EL (cell line): ENCODE measurements around the gene SDHB.
"Not testable (repeated sequence)": the region's sequence is repeated elsewhere in the genome, so short reads cannot be mapped to it uniquely, and the experiment has no call there.

Experiments used
- DNase-seq: peaks from one replicate; pipeline ENCODE4 v3.0.0-alpha.2; 2016

Gene SDHB

GRCh38 chr1:17071794-17072193 lies 18.0 kb upstream of the SDHB start:
- no peak for DNase-seq

DNA sequence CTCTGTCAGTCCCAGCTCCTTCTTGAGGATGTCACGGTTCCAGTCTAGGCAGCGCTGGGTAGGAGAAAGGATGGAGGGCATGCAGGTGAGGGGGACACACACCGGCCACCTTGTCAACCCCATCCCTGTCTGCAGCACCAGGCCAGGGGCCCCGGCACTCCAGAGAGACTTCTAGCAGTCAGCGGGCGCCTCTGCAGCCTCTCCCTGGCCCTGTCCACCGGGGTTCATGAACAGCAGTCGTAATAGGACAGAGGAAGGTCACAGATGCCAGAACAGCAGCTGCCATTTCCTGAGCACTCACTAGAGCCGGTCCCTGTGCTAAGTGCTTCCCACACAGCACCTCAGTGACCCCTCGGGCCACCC lies 16.3 kb upstream of the SDHB start:
- no peak for DNase-seq

GRCh38 chr1:17069452-17070162 lies 15.8 kb upstream of the SDHB start:
- no peak for DNase-seq

DNA sequence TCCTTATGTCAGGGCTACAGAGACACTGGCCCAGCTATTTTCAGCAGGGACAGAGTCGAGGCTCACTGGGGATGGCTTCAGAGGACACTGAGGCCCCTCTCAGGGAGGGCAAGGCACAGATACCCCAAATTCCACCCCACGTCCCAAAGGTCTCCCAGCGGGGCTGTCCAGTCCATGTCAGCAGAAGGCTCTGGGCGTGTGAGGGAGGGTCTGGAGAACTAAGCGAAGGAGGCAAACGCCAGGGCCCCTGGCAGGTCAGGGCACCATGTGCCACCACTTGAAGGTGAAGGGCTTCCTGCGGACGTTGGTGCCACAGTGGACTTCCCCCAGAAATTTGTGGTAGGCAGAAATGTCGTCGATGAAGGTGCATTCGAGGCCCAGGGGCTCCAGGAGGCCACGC lies 15.0 kb upstream of the SDHB start:
- DNase-seq = no peak

DNA sequence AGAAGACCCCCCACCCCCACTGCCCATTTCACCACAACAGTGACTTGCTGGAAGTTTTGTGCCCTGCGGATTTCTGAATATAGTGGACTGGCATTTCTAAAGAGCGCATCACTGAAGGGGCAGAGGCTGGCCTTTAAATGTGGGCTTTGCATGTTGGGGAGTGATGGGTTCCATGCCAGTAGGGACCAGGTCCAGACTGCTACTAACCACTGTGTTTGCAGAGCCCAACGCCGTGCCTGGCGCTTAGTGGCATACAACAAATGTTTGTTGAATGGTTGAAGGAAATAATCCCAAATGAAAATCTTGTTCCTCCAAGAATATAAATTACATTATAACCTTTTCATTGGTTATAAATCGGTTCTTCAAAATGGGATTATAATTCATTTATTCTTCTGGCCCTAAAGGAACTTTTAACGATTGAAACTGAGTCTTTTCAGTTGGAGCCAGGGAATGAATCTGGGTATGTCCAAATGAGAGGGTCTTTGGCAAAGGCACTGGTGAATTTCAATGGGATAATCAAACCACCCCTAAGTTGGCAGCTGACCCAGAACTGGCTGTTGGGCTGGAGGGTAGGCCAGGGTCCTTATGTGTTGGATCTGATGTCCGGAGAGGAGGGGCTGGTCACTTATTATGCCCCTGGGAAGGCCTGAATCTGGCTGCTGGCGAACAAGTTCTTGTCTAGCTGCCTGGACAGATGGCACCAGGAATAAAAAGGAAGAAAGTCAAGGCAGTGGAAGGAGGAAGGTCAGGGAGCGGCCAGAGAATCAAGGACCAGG lies 13.8 kb upstream of the SDHB start:
- DNase-seq = no peak

- DNase-seq = no peak
These were observed 13.2 kb upstream of the SDHB start for GRCh38 chr1:17067069-17067426.

GRCh38 chr1:17066361-17067068 lies 12.7 kb upstream of the SDHB start:
- no peak for DNase-seq

DNA sequence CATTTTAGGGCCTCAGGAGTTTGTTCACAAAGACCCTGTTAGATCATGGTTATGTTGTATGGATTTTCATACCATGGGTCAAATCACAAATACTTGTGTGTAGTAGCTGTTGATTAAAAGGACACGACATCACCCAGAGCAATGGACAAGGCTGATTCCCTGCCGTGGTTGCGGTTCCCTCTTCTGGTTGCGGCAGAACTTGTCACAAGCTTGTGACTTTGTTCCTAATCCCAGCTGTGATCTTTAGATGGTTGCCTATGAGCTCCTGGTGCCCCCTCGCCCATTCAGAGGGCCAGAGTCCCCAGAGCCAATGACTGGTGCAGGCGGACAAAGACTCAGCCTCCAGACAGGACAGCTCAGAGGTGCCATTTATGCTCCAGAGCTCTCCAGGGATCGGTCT lies 11.8 kb upstream of the SDHB start:
- DNase-seq = no peak

DNA sequence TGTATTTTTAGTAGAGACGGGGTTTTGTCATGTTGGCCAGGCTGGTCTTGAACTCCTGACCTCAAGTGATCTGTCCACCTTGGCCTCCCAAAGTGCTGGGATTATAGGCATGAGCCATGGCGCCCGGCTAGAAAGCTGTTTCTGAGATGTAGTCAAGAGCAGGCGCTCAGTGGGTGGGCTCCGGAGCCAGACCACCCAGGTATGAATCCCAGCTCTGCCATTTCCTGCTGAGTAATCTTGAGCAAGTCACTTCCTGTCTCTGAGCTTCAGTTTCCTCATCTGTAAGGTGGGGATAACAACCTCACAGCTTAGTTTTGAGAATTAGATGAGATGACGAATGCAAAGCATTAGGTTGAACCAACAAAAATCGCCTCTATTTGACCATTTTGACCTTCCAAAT lies 8.9 kb upstream of the SDHB start:
- not testable (repeated sequence) for DNase-seq

DNA sequence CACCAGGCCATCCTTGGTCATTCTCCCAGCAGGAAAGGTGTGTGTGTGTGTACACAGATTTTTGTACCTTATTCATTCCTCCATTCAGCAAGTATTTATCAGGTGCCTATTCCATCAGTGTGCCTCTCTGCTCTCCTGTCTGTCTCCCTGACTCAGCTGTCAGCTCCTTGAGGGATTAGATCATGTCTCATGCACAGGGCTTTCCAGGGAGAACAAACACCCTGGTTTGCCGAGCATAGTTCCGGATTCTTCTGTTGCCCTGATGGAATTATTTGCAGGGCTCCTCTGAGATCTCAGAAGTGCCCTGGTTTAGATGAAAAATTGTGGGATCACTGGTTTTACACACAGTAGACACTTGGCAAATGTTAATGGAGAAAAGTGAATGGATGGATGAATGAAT lies 8.1 kb upstream of the SDHB start:
- DNase-seq = no peak

DNA sequence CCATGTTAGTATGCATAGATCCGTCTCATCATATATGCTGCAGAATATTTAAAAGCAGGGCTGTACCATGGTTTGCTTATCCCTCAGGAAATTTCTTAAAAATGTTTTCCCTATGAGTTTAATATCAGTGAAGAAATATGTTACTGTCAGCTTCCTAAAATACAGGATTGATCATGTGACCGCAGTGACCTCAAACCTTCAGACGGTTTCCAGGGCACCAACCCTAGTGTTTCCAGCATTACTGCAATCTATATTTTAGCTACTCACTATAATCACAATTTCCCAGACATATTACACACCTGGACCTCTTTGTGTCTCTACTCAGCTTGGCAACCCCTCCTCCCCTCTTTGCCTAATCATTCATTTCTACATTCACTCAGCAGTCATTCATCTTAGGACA lies 7.7 kb upstream of the SDHB start:
- no peak for DNase-seq

- DNase-seq = no peak
These were observed 6.5 kb upstream of the SDHB start for GRCh38 chr1:17060306-17060749.

- DNase-seq = peak; percentile 69
These were observed 5.8 kb upstream of the SDHB start for GRCh38 chr1:17059391-17060305.

DNA sequence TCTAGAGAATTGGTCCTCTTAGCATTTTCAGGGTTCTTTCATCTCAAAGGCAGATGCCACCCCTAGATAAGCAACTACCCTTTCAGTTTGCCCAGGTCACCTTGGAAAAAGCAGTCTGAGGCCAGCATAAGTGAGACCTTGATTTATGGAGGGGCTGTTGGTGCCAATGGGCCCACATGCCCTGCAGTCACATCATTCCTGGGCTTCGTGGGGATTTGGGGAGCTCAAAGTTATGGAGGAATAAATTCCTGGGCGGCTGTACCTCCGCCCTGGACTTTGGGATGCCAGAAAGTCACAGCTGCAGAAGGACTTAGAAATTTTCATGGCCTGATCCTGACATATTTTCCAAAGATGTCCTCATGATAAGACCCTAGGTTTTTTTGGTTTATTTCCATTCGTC lies 2.7 kb upstream of the SDHB start:
- no peak for DNase-seq

DNA sequence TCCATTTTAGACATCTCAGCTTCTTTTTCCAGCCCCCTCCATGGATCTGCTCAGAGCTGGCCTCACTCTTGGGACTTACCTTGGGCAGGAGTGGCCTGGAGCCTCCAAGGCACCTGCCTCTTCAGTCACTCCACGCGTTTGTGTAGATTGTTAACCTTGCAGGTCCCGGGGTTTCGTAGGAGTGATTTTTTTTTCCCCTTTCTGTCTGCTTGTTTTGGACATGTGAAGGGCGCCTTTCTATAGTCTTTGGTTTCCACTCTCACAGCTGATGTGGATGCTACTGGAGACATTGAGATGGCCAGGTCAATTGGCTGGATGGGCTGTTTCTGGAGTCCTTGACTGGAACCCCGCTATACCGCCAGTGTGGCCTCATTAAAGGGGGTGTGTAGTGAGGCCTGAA lies 2.0 kb upstream of the SDHB start:
- no peak for DNase-seq

DNA sequence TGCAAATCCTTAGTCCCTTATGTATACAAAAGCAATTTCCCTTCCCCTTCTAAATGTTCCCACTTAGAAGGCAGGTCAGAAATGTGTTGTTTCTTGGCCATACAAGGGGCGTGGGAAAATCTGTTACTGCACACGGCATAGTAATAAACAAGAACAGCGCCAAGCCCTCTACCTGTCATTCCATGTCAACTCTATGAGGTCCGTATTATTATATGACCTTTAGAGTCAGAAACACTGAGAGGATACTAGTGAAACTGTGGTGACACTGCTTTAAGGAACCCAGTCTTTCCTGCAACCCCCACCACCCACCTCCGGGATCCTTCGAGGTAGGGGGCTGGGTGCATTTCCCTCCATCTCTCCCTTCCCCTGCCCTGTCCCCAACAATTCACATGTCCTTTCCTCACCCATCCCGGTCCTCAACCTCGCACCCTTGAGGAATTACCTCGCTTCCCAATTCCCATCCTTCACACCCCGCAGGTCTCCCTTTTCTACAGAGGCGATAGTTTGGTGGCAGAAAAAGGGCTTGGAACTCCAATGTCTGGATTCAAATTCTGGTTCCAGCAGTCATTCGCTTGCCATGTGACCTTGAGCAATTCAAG lies 647 bp downstream of the SDHB start:
- DNase-seq = no peak

- no peak for DNase-seq
These were observed 1.2 kb downstream of the SDHB start for GRCh38 chr1:17052641-17053040.

DNA sequence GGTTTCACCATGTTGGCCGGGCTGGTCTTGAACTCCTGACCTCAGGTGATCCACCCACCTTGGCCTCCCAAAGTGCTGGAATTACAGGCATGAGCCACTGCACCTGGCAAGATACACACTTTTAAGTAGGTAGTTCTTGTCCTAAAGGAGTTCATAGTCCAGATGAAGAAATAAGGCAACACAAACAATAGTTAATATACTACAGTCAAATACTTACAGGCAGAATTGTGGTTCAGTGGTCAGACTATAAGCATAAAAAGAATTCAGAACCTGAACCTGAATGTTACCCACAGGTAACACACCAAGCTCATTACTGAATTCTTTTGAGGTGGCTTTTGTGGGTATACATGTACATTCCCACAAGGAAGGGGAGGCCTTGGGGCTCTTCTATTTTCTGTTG lies 1.8 kb downstream of the SDHB start:
- DNase-seq = no peak

GRCh38 chr1:17047924-17048323 lies 5.9 kb downstream of the SDHB start:
- DNase-seq = no peak

DNA sequence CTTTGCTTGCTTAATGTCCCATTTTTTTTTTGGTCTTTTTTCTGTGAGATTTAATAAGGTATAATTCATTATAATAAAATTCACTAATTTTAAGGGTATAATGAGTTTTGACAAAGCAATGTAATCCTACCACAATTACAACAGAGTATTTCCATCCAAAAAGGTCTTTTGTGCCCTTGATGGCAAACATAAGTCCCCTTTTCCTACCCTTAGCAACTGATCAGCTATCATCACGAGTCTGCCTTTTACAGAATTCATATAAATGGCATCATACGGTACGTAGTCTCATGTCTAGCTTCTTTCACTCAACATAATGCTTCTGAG lies 7.5 kb downstream of the SDHB start:
- DNase-seq = no peak

DNA sequence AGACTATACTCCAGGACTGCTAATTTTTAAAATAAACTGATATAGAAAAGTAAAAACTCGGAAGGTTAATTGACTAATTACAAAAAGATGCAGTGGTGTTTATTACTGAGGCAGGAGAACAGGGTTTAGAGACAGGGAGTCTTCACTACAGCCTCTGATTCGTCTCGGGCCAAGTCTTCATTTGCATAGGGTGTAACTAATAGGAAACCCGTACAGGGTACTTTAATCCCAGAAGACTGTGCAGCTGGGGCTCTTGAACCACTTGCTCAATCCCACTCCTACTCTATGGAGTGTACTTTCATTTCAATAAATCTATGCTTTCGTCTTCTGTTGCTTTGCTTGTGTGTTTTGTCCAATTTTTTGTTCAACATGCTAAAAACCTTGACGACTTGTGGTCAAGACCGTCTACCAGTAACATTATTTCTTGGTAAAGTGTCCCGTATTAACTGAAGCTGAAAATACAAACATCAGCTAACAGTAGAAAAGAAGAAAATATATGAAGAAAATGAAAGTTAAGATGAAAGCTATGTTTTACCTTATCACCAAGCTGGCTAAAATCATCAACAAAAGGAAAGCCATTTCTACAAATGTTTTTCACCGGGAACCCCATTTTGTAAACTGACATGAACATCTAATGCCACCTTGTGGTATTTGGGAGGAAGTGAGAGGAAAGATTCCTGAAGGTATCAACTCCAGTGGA lies 8.0 kb downstream of the SDHB start:
- peak; percentile 63 for DNase-seq

DNA sequence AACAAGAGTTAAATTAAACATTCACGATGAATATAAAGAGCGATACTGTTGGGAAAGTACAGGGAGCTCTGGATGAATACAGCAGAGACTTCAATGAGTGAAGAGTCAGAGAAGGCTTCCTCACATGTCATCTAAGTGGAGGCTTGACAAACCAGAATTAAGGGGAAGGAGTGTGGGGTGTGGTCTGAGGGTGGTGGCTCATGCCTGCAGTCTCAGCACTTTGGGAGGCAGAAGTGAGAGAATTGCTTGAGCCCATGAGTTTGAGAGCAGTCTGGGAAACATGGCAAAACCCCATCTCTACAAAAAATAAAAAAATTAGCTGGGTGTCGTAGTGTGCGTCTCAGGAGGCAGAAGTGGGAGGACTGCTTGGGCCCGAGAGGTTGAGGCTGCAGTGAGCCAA lies 8.7 kb downstream of the SDHB start:
- DNase-seq = no peak
